ENCODE measurements around the gene BORCS8. TPM values are rescaled to one million over a fixed set of nuclear protein-coding genes. Genes with fewer than 3 reads are reported as not detected.
"Not testable (repeated sequence)": the region's sequence is repeated elsewhere in the genome, so short reads cannot be mapped to it uniquely, and the experiment has no call there.

The BORCS8 gene
- polyA plus RNA-seq, 3 donors from 2014 or later: 20.3 to 29.6 (median 26.9) TPM

- peaks cover 0 to 8% (median 6%) of the 10 kb centered on the region in 3 donors for H3K27me3 Mint-ChIP-seq (ENCODE audit: low read depth in 3 of 3)
- peak overlapping the region; percentile 52 to 75 (median 53) for H3K4me3 Mint-ChIP-seq
- no peaks in the 10 kb centered on the region for H3K9me3 Mint-ChIP-seq
- DNase-seq: no peak
- H3K4me1 Mint-ChIP-seq: peaks cover 0 to 2% of the 10 kb centered on the region in 2 donors
- H3K27ac Mint-ChIP-seq: no peak overlapping the region
- H3K36me3 Mint-ChIP-seq: no peaks in the 10 kb centered on the region
Observed at GRCh38 chr19:19224150-19224851, 32.3 kb upstream of the BORCS8 start.

- DNase-seq: no peak
- peaks cover 0 to 2% of the 10 kb centered on the region in 2 donors for H3K4me1 Mint-ChIP-seq
- no peaks in the 10 kb centered on the region for H3K36me3 Mint-ChIP-seq
- H3K4me3 Mint-ChIP-seq: peak overlapping the region in 2 of 5 donors; percentile 21 to 35
- H3K27me3 Mint-ChIP-seq (ENCODE audit: low read depth in 3 of 3): peaks cover 3 to 6% (median 4%) of the 10 kb centered on the region in 3 donors
- H3K9me3 Mint-ChIP-seq: no peaks in the 10 kb centered on the region
- H3K27ac Mint-ChIP-seq: no peak overlapping the region
Observed at GRCh38 chr19:19223636-19224035, 31.7 kb upstream of the BORCS8 start.

- Mint-ChIP-seq H3K27ac (no peak overlapping the region), H3K4me1 (peaks cover 0 to 2% of the 10 kb centered on the region in 2 donors), H3K36me3 (no peaks in the 10 kb centered on the region), H3K4me3 (no peak overlapping the region), H3K27me3 (ENCODE audit: low read depth in 3 of 3) (peaks cover 0 to 4% (median 4%) of the 10 kb centered on the region in 3 donors), H3K9me3 (no peaks in the 10 kb centered on the region)
- no peak for DNase-seq
Observed at GRCh38 chr19:19223060-19223459, 31.1 kb upstream of the BORCS8 start.

GRCh38 chr19:19221000-19221399, 29.0 kb upstream of the BORCS8 start:
- H3K4me1 Mint-ChIP-seq; H3K27ac Mint-ChIP-seq; DNase-seq; H3K27me3 Mint-ChIP-seq (ENCODE audit: low read depth in 3 of 3); H3K9me3 Mint-ChIP-seq; H3K36me3 Mint-ChIP-seq; H3K4me3 Mint-ChIP-seq: not testable (repeated sequence)

GRCh38 chr19:19218911-19219310, 27.0 kb upstream of the BORCS8 start:
- Mint-ChIP-seq H3K4me3 (no peak overlapping the region), H3K4me1 (no peaks in the 10 kb centered on the region), H3K9me3 (no peaks in the 10 kb centered on the region), H3K27ac (no peak overlapping the region), H3K36me3 (no peaks in the 10 kb centered on the region), H3K27me3 (ENCODE audit: low read depth in 3 of 3) (peaks cover 6 to 16% (median 11%) of the 10 kb centered on the region in 3 donors)
- DNase-seq: no peak

GRCh38 chr19:19217099-19217498, 25.1 kb upstream of the BORCS8 start:
- Mint-ChIP-seq H3K36me3 (no peaks in the 10 kb centered on the region), H3K9me3 (no peaks in the 10 kb centered on the region), H3K27me3 (ENCODE audit: low read depth in 3 of 3) (peaks cover 15 to 16% (median 15%) of the 10 kb centered on the region in 3 donors), H3K4me1 (no peaks in the 10 kb centered on the region), H3K27ac (no peak overlapping the region), H3K4me3 (no peak overlapping the region)
- no peak for DNase-seq

GRCh38 chr19:19215792-19216191, 23.8 kb upstream of the BORCS8 start:
- Mint-ChIP-seq H3K36me3 (no peaks in the 10 kb centered on the region), H3K27ac (no peak overlapping the region), H3K27me3 (ENCODE audit: low read depth in 3 of 3) (peaks cover 15 to 16% (median 15%) of the 10 kb centered on the region in 3 donors), H3K9me3 (no peaks in the 10 kb centered on the region), H3K4me1 (no peaks in the 10 kb centered on the region), H3K4me3 (no peak overlapping the region)
- DNase-seq: no peak

GRCh38 chr19:19214892-19215291, 22.9 kb upstream of the BORCS8 start:
- no peak for DNase-seq
- no peaks in the 10 kb centered on the region for H3K9me3 Mint-ChIP-seq
- no peaks in the 10 kb centered on the region for H3K36me3 Mint-ChIP-seq
- no peak overlapping the region for H3K4me3 Mint-ChIP-seq
- H3K4me1 Mint-ChIP-seq: no peaks in the 10 kb centered on the region
- peaks cover 15 to 16% (median 15%) of the 10 kb centered on the region in 3 donors for H3K27me3 Mint-ChIP-seq (ENCODE audit: low read depth in 3 of 3)
- no peak overlapping the region for H3K27ac Mint-ChIP-seq

GRCh38 chr19:19214159-19214490, 22.2 kb upstream of the BORCS8 start:
- Mint-ChIP-seq H3K4me3 (no peak overlapping the region), H3K27me3 (ENCODE audit: low read depth in 3 of 3) (peaks cover 14 to 16% (median 15%) of the 10 kb centered on the region in 3 donors), H3K4me1 (no peaks in the 10 kb centered on the region), H3K27ac (no peak overlapping the region), H3K36me3 (no peaks in the 10 kb centered on the region), H3K9me3 (no peaks in the 10 kb centered on the region)
- DNase-seq: no peak

- no peaks in the 10 kb centered on the region for H3K4me1 Mint-ChIP-seq
- H3K4me3 Mint-ChIP-seq: no peak overlapping the region
- peaks cover 12 to 15% (median 14%) of the 10 kb centered on the region in 3 donors for H3K27me3 Mint-ChIP-seq (ENCODE audit: low read depth in 3 of 3)
- no peaks in the 10 kb centered on the region for H3K36me3 Mint-ChIP-seq
- no peaks in the 10 kb centered on the region for H3K9me3 Mint-ChIP-seq
- H3K27ac Mint-ChIP-seq: no peak overlapping the region
- DNase-seq: no peak
Observed at GRCh38 chr19:19213426-19214158, 21.6 kb upstream of the BORCS8 start.

- H3K36me3 Mint-ChIP-seq: no peaks in the 10 kb centered on the region
- peaks cover under 1% of the 10 kb centered on the region in 2 donors for H3K4me1 Mint-ChIP-seq
- no peak overlapping the region for H3K4me3 Mint-ChIP-seq
- H3K27me3 Mint-ChIP-seq (ENCODE audit: low read depth in 3 of 3): peaks cover 12 to 15% (median 14%) of the 10 kb centered on the region in 3 donors
- H3K27ac Mint-ChIP-seq: no peak overlapping the region
- no peak for DNase-seq
- H3K9me3 Mint-ChIP-seq: no peaks in the 10 kb centered on the region
Observed at GRCh38 chr19:19212916-19213315, 21.0 kb upstream of the BORCS8 start.

GRCh38 chr19:19211499-19212420, 19.8 kb upstream of the BORCS8 start, which contains the start of gene NCAN:
NCAN (plus strand) TSS chr19:19211958; CDS start chr19:19216954, 4,996 bp downstream.
- Mint-ChIP-seq H3K36me3 (no peaks in the 10 kb centered on the region), H3K4me3 (no peak within 1 kb of the TSS), H3K4me1 (peaks cover 12% of the 10 kb centered on the region in 2 donors), H3K27me3 (ENCODE audit: low read depth in 3 of 3) (peaks cover 12 to 18% (median 14%) of the 10 kb centered on the region in 3 donors), H3K27ac (no peak within 1 kb of the TSS), H3K9me3 (no peaks in the 10 kb centered on the region)
- no peak for DNase-seq

- Mint-ChIP-seq H3K27ac (no peak overlapping the region), H3K9me3 (no peaks in the 10 kb centered on the region), H3K4me1 (peaks cover 15 to 19% of the 10 kb centered on the region in 2 donors), H3K36me3 (no peaks in the 10 kb centered on the region), H3K4me3 (no peak overlapping the region), H3K27me3 (ENCODE audit: low read depth in 3 of 3) (peaks cover 8 to 16% (median 9%) of the 10 kb centered on the region in 3 donors)
- no peak for DNase-seq
Observed at GRCh38 chr19:19209372-19209771, 17.4 kb upstream of the BORCS8 start.
